SJSA1 (cell line): Measurements from ENCODE around the gene LIPM. TPM values are rescaled to one million over a fixed set of nuclear protein-coding genes. Genes with fewer than 3 reads are reported as not detected.

ENCODE experiments used
- DNase-seq, 2 experiments: peaks; one replicate each; pipeline ENCODE4 v3.0.0-alpha.2; 2015 to 2020; ENCODE audit warnings: low spot score in 2 of 2, low read depth in 1 of 2
- H3K27ac ChIP-seq: fragments of 250-450 bp; sonication (Bioruptor Pico); 2 replicates; pipeline ENCODE4 v1.5.1; 2020; ENCODE audit warnings: mild to moderate bottlenecking, moderate library complexity
- H3K27me3 ChIP-seq: fragments of 250-450 bp; sonication (Bioruptor Pico); replicated peaks from 2 replicates; pipeline ENCODE4 v1.5.1; 2020; ENCODE audit warnings: mild to moderate bottlenecking, moderate library complexity
- H3K36me3 ChIP-seq: fragments of 250-450 bp; sonication (Bioruptor Pico); 2 replicates; pipeline ENCODE4 v1.5.1; 2020; ENCODE audit warnings: mild to moderate bottlenecking
- H3K4me1 ChIP-seq: fragments of 250-450 bp; sonication (Bioruptor Pico); replicated peaks from 2 replicates; pipeline ENCODE4 v1.6.1; 2021; ENCODE audit warnings: mild to moderate bottlenecking
- H3K4me3 ChIP-seq: fragments of 250-450 bp; sonication (Bioruptor Pico); 2 replicates; pipeline ENCODE4 v1.5.1; 2020; ENCODE audit warnings: mild to moderate bottlenecking
- H3K9me3 ChIP-seq: fragments of 250-450 bp; sonication (Bioruptor Pico); replicated peaks from 2 replicates; pipeline ENCODE4 v1.5.1; 2020; ENCODE audit warnings: mild to moderate bottlenecking
- total RNA-seq: library from RNA; depleted of rRNA; stranded (reverse); fragments of >200 nt; shearing (Covaris generic); gene quantifications from 2 replicates; pipeline ENCODE4 v1.2.3, GENCODE V29; 2014

LIPM gene
- total RNA-seq, 1 experiment from 2014 or later, result not detected

- no peaks in the 10 kb centered on the region for H3K9me3 ChIP-seq
- H3K4me3 ChIP-seq, result no peak overlapping the region
- H3K27ac ChIP-seq, result no peak overlapping the region
- no peaks in the 10 kb centered on the region for H3K27me3 ChIP-seq
- H3K36me3 ChIP-seq, result no peaks in the 10 kb centered on the region
- no peak for DNase-seq
- H3K4me1 ChIP-seq, result no peaks in the 10 kb centered on the region
These were observed 15.1 kb upstream of the LIPM start for GRCh38 chr10:88787463-88787862.

- no peak for DNase-seq
- Histone ChIP-seq H3K4me3 (no peak overlapping the region), H3K27me3 (no peaks in the 10 kb centered on the region), H3K9me3 (no peaks in the 10 kb centered on the region), H3K36me3 (no peaks in the 10 kb centered on the region), H3K4me1 (no peaks in the 10 kb centered on the region), H3K27ac (no peak overlapping the region)
These were observed 13.6 kb upstream of the LIPM start for GRCh38 chr10:88788924-88789323.

GRCh38 chr10:88791924-88792323 lies 10.6 kb upstream of the LIPM start:
- peak; percentile 11 to 43 for DNase-seq
- Histone ChIP-seq H3K4me1 (no peaks in the 10 kb centered on the region), H3K27me3 (no peaks in the 10 kb centered on the region)

GRCh38 chr10:88792661-88793060 lies 9.9 kb upstream of the LIPM start:
- H3K9me3 ChIP-seq, result no peaks in the 10 kb centered on the region
- H3K36me3 ChIP-seq, result no peaks in the 10 kb centered on the region
- H3K27me3 ChIP-seq, result no peaks in the 10 kb centered on the region
- H3K4me3 ChIP-seq, result no peak overlapping the region
- DNase-seq, result no peak
- H3K4me1 ChIP-seq, result no peaks in the 10 kb centered on the region
- H3K27ac ChIP-seq, result no peak overlapping the region

More at GRCh38 chr10:88791924-88792323, 10.6 kb upstream of the LIPM start:
- Histone ChIP-seq H3K36me3 (no peaks in the 10 kb centered on the region), H3K27ac (no peak overlapping the region), H3K4me3 (no peak overlapping the region), H3K9me3 (no peaks in the 10 kb centered on the region)

GRCh38 chr10:88793712-88794299 lies 8.7 kb upstream of the LIPM start:
- no peaks in the 10 kb centered on the region for H3K27me3 ChIP-seq
- H3K9me3 ChIP-seq, result no peaks in the 10 kb centered on the region
- H3K27ac ChIP-seq, result no peak overlapping the region
- DNase-seq, result peak in 1 of 2 experiments; percentile 6
- H3K36me3 ChIP-seq, result no peaks in the 10 kb centered on the region
- H3K4me3 ChIP-seq, result no peak overlapping the region
- H3K4me1 ChIP-seq, result no peaks in the 10 kb centered on the region

GRCh38 chr10:88794731-88795130 lies 7.8 kb upstream of the LIPM start:
- Histone ChIP-seq H3K36me3 (no peaks in the 10 kb centered on the region), H3K4me1 (no peaks in the 10 kb centered on the region), H3K9me3 (no peaks in the 10 kb centered on the region), H3K27me3 (no peaks in the 10 kb centered on the region), H3K27ac (no peak overlapping the region), H3K4me3 (no peak overlapping the region)
- DNase-seq, result no peak

- Histone ChIP-seq H3K27ac (no peak overlapping the region), H3K27me3 (no peaks in the 10 kb centered on the region), H3K36me3 (no peaks in the 10 kb centered on the region), H3K9me3 (no peaks in the 10 kb centered on the region), H3K4me3 (no peak overlapping the region), H3K4me1 (no peaks in the 10 kb centered on the region)
- DNase-seq, result no peak
These were observed 2.1 kb upstream of the LIPM start for GRCh38 chr10:88800152-88801125.

GRCh38 chr10:88803641-88804040 lies 1.1 kb downstream of the LIPM start:
- no peaks in the 10 kb centered on the region for H3K36me3 ChIP-seq
- H3K9me3 ChIP-seq, result no peaks in the 10 kb centered on the region
- no peaks in the 10 kb centered on the region for H3K4me1 ChIP-seq
- no peak overlapping the region for H3K4me3 ChIP-seq
- DNase-seq, result no peak
- H3K27ac ChIP-seq, result no peak overlapping the region
- no peaks in the 10 kb centered on the region for H3K27me3 ChIP-seq

GRCh38 chr10:88804083-88804812 lies 1.7 kb downstream of the LIPM start:
- Histone ChIP-seq H3K27ac (no peak overlapping the region), H3K27me3 (no peaks in the 10 kb centered on the region)

GRCh38 chr10:88805361-88805760 lies 2.8 kb downstream of the LIPM start:
- Histone ChIP-seq H3K9me3 (no peaks in the 10 kb centered on the region), H3K27me3 (0 out of 2 replicates have a peak, but pooled peaks cover 3% of the 10 kb centered on the region), H3K36me3 (no peaks in the 10 kb centered on the region), H3K27ac (no peak overlapping the region), H3K4me1 (no peaks in the 10 kb centered on the region), H3K4me3 (no peak overlapping the region)
- DNase-seq, result no peak

More at GRCh38 chr10:88804083-88804812, 1.7 kb downstream of the LIPM start:
- H3K9me3 ChIP-seq, result no peaks in the 10 kb centered on the region
- H3K36me3 ChIP-seq, result no peaks in the 10 kb centered on the region
- no peak for DNase-seq
- no peak overlapping the region for H3K4me3 ChIP-seq
- H3K4me1 ChIP-seq, result no peaks in the 10 kb centered on the region

- Histone ChIP-seq H3K4me3 (no peak overlapping the region), H3K27ac (no peak overlapping the region), H3K9me3 (no peaks in the 10 kb centered on the region), H3K36me3 (no peaks in the 10 kb centered on the region), H3K4me1 (no peaks in the 10 kb centered on the region), H3K27me3 (0 out of 2 replicates have a peak, but pooled peaks cover 3% of the 10 kb centered on the region)
- no peak for DNase-seq
These were observed 3.4 kb downstream of the LIPM start for GRCh38 chr10:88805924-88806323.

- Histone ChIP-seq H3K4me1 (no peaks in the 10 kb centered on the region), H3K9me3 (no peaks in the 10 kb centered on the region), H3K4me3 (no peak overlapping the region), H3K27me3 (peaks cover 7% of the 10 kb centered on the region; the same call in 1 of the 2 replicates), H3K36me3 (no peaks in the 10 kb centered on the region), H3K27ac (no peak overlapping the region)
- no peak for DNase-seq
These were observed 7.1 kb downstream of the LIPM start for GRCh38 chr10:88809621-88810020.

- no peak overlapping the region for H3K27ac ChIP-seq
These were observed 7.8 kb downstream of the LIPM start for GRCh38 chr10:88810196-88810961.

More at GRCh38 chr10:88810196-88810961, 7.8 kb downstream of the LIPM start:
- DNase-seq, result peak in 1 of 2 experiments; percentile 21
- no peaks in the 10 kb centered on the region for H3K36me3 ChIP-seq
- H3K27me3 ChIP-seq, result peaks cover 7% of the 10 kb centered on the region; the same call in 1 of the 2 replicates
- no peaks in the 10 kb centered on the region for H3K9me3 ChIP-seq
- no peaks in the 10 kb centered on the region for H3K4me1 ChIP-seq
- H3K4me3 ChIP-seq, result no peak overlapping the region
